Measurements from ENCODE around the gene CDK11A. TPM values are rescaled to one million over a fixed set of nuclear protein-coding genes. Genes with fewer than 3 reads are reported as not detected.

CDK11A gene
- total and polyA plus RNA-seq, 2 of the 8 experiments (the other 6 are each of a cell fraction or from before 2014, with no cell fraction given), result 15.0 to 45.6 TPM

GRCh38 chr1:1756661-1757421, 32.7 kb upstream of the CDK11A start (continued):
- TF ChIP-seq SIN3A (conservative IDR thresholded peaks at IDR 0.05 in 1 of 2, IDR thresholded peaks at IDR 0.05 in 1 of 2; ENCODE audit: low read depth in 1 of 2, low read length in 2 of 2) (no peak), JUND (IDR thresholded peaks at IDR 0.05; ENCODE audit: low read length) (no peak), SIRT6 (IDR thresholded peaks at IDR 0.05; ENCODE audit: low read length) (no peak), POLR2AphosphoS5 (IDR thresholded peaks at IDR 0.05; ENCODE audit: low read depth, low read length) (no peak), CBX5 (IDR thresholded peaks at IDR 0.05; ENCODE audit: low read depth, low read length) (no peak), GTF2F1 (IDR thresholded peaks at IDR 0.05; ENCODE audit: borderline replicate concordance, low read depth, low read length) (no peak), TAF1 (IDR thresholded peaks at IDR 0.05; ENCODE audit: low read depth, low read length) (no peak), RFX5 (IDR thresholded peaks at IDR 0.05; ENCODE audit: borderline replicate concordance, low read depth, low read length) (no peak)
- TF ChIP-seq, protein P1, sequence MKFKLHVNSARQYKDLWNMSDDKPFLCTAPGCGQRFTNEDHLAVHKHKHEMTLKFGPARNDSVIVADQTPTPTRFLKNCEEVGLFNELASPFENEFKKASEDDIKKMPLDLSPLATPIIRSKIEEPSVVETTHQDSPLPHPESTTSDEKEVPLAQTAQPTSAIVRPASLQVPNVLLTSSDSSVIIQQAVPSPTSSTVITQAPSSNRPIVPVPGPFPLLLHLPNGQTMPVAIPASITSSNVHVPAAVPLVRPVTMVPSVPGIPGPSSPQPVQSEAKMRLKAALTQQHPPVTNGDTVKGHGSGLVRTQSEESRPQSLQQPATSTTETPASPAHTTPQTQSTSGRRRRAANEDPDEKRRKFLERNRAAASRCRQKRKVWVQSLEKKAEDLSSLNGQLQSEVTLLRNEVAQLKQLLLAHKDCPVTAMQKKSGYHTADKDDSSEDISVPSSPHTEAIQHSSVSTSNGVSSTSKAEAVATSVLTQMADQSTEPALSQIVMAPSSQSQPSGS (IDR thresholded peaks at IDR 0.05; ENCODE audit: low read length), result no peak
- TF ChIP-seq, protein P2, sequence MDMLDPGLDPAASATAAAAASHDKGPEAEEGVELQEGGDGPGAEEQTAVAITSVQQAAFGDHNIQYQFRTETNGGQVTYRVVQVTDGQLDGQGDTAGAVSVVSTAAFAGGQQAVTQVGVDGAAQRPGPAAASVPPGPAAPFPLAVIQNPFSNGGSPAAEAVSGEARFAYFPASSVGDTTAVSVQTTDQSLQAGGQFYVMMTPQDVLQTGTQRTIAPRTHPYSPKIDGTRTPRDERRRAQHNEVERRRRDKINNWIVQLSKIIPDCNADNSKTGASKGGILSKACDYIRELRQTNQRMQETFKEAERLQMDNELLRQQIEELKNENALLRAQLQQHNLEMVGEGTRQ (IDR thresholded peaks at IDR 0.05; ENCODE audit: low read length), result no peak
